Activated T-cell treated with anti-CD3 and anti-CD28 coated beads, Interleukin-2, amount 50 U/mL, for 48 hours (primary cell): ENCODE data around the gene RPL13.
A peak's percentile ranks its signal among the peaks of the same experiment; 100 is the strongest.
"Not testable (repeated sequence)": the region's sequence is repeated elsewhere in the genome, so short reads cannot be mapped to it uniquely, and the experiment has no call there.

Experiments used
- DNase-seq, 2 experiments: peaks; one replicate each; pipeline ENCODE4 v3.0.0-alpha.2; 2020

Gene RPL13

DNA sequence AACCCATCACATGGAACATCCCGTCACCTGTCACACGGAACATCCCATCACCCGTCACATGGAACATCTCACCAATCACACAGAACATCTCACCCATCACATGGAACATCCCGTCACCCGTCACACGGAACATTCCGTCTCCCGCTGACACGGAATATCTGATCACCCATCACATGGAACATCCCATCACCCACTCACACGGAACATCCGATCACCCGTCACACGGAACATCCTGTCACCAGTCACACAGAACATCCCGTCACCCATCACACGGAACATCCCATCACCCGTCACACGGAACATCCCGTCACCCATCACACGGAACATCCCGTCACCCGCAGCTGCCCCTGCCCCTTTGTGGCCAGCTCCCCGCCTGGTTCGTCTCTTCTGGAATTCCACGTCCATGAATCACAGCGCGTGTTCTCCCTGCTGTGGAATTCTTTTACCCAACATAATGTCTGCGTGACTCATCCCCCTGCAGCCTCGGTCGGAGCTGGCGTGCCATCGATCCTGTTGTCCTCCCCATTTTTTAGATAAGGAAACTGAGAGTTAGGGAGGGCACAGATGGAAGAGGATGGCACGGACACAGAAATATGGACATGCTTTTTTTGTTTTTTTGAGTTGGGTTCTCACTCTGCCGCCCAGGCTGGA, 20.7 kb downstream of the RPL13 start:
- DNase-seq, result no peak

DNA sequence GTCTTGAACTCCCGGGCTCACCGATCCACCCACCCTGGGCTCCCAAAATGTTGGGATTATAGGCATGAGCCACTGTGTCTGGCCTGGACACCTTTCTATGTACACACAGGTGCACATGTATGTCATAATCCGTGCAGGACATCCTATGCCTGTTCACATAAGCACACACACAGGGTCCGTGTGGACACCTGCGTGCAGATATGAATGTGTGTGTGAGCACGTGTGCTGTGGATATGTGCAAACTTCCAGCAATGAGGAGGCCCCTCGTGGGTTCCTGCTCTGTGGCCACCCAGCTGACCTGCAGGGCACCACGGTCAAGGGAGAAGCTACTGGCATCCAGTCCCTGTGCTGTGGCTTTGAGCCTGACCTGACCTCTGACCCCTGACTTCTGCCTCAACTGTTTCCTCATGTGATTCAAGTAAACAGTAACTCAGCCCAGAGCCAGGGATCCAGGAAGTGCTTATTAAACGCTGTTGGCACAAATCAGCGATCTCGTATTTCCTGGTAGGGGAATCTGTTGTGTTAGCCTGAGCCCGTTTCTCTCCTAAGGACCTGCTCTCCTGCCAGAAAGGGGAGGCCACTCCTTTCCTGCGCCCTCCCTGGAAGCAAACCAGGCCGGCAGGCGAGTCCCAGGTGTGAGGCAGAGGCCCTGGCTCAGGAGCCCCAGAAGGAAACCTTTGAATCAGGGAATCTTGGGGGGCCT, 21.5 kb downstream of the RPL13 start:
- DNase-seq, result no peak

DNA sequence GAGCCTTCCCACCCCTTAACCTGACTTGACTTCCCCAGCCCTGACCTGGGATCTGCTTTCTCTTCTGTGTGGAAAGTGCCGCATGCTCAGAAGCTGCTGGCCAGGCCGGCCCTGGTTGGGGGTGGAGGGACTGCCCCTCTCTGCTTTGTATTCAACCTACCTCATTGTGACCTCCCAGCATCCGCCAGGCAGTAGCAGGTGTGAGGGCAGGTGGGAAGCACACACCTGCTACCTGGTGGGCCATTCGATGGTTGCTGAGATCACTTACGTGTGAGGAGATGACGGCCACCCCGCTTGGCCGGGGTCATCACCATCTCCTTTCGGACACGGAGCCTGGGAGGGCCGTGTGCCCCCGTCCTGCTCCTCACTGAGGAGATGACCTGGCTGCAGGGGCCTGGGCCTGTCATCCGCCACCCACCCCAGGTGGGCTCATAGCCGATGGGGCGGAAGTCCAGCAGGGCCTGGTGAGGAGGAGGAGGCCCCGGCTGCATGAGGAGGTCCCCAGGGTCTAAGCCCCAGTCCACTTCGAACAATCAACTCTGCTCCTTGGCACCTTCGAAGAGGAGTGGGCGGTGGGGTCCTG, 22.2 kb downstream of the RPL13 start:
- no peak for DNase-seq

DNA sequence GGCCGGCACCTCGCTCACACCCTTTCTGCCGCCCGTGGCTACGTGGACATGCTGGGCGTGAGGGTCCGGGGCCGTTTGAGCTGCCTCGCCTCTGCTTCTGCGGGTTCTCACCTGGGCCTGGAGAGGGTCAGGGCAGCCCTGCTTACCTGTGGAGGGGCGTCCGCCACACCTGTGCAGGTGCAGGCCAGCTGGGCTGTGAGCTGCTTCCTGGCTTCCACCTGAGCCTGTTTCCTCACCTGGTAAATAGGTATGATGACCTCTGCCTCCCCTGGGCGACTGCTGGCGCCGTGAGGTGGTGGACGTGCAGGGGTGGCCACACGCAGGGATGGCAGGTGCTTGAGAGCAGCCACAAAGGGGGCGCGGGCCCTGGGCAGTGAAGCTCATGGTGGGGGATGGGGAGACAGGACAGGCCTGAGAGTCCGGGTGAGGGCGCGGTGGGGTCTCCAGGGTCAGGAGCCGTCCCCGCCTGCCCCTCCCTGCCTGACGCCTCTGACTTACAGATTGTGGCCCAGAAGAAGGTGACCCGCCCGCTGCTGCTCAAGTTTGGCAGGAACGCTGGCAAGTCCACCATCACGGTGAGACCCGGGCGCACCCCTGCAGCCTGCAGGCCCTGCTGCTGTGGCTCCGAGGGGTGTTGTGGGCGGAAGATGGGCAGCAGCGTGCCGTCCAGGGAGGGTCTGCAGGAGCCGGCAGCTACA, 22.9 kb downstream of the RPL13 start:
- DNase-seq, result no peak

DNA sequence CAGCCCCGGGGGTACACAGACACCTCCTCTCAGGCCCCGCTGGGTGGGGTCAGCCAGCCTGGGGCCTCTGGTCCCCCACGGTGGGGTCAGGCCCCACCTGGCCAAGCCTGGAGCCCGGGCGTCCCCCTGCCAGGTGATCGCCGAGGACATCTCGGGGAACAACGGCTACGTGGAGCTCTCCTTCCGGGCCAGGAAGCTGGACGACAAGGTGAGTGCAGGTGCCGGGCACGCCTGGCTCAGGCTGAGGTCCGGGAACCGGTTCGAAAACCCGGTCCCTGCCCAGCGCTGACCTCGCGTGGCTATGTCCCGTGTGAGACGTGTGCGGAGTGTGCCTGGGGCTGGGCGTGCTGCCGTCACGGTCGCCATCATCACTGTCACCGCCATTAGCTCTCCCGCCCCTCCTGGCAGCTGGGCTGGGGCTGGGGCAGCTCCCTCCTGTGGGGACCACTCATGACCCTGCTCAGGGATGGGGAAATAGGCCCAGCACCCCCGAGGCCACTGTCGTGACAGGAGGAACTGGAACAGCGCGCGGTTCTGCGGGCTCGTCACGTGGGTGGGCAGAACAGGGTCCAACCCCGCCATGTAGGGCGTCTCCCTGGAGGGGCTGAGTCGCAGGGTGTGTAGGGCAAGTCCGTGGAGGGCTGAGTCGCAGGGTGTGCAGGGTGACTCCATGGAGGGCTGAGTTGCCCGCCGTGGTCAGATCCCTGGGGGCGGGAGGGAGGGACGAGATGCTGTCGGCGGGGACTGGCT, 23.6 kb downstream of the RPL13 start:
- no peak for DNase-seq

DNA sequence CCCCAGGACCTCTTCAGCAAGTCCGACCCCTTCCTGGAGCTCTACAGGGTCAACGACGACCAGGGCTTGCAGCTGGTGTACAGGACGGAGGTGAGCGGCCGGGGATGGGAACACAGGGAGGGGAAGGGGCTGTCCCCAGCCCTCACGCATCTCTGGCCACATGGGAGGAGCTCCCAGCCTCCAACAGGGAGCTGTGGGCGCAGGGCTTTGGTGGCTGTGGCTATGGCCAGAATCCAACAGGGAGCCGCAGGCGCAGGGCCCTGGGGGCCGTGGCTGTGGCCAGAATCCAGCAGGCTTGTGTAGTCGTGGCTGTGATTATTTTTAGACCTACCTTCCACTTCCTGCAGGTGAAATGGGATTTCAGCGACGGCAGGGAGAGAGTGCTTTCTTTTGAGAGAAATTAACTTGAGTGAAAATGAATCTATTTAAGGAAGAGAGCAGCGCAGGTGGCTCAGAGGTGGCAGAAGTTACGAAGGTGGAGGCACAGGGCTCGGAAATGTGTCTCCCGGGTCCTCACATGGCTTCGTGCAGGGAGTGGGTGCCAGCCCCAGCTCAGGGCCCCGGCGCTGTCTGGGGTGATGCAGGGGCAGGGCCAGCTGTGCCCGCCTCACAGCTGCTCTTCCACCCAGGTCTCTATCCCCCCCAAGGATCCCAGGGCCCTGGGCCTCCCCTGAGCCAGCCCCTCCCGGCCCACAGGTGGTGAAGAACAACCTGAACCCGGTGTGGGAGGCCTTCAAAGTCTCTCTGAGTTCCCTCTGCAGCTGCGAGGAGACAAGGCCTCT, 24.5 kb downstream of the RPL13 start:
- no peak for DNase-seq

DNA sequence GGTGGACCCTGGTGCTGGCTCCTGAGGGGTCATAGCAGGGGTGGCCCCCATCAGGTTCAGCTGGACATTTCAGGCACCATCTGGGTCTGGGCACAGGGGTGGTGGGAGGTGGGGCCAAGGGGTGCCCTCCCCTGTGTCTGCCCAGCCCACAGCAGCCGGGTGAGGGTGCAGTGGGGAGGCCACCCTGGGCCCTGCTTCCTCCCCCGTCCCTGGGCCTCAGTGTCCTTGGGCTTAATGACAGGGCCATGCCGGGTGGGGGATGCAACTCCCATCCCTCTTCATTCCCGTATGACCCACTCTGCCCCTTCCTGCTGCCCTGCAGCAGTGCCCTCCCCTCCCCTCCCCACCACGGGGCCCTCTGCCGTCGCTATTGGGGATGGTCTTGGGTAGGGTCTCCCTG, 25.7 kb downstream of the RPL13 start:
- no peak for DNase-seq

DNA sequence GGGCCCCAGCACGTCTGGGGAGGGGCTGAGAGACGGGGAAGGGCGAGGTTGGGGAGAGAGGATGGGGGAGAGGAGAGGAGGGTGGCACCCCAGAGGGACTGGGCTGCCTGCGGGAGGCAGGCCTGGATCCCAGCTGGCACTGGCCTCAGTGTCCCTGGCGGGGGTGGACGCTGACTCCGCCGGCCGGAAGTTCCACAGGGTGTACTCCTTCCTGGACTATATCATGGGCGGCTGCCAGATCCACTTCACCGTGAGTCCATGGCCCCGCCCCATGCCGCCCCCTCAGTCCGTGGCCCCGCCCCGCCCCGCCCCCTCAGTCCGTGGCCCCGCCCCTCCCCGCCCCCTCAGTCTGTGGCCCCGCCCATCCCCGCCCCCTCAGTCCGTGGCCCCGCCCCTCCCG, 26.4 kb downstream of the RPL13 start:
- no peak for DNase-seq

DNA sequence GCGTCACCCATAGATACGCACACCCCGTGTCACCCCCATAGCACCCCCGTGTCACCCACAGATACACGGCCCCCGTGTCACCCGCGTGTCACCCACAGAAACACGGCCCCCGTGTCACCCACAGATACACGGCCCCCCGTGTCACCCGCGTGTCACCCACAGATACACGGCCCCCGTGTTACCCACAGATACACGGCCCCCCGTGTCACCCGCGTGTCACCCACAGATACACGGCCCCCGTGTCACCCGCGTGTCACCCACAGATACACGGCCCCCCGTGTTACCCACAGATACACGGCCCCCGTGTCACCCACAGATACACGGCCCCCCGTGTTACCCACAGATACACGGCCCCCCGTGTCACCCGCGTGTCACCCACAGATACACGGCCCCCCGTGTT, 27.2 kb downstream of the RPL13 start:
- DNase-seq, result not testable (repeated sequence)

DNA sequence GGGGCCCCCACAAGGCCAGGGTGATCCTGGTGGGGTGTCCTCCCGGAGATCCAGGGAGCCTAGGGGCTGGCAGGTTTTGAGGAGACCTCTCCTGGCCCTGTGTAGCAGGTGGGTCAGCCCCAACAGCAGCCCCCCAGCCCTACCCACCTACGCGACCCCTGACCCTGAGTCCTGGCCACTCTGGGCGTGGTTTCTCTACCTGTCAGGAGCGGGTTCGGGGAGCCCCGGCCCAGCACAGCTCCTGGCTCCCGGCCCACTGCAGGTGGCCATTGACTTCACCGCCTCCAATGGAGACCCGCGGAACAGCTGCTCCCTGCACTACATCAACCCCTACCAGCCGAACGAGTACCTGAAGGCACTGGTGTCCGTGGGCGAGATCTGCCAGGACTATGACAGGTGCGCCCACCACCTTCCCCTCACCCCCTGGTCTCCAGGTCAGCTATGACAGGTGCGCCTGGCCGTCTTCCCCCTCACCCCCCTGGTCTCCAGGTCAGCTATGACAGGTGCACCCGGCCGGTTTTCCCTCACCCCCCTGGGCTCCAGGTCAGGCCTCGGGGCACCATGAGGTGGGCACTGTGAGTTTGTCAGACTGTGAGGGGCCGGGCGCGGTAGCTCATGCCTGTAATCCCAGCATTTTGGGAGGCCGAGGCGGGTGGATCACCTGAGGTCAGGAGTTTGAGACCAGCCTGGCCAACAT, 28.1 kb downstream of the RPL13 start:
- no peak for DNase-seq

DNA sequence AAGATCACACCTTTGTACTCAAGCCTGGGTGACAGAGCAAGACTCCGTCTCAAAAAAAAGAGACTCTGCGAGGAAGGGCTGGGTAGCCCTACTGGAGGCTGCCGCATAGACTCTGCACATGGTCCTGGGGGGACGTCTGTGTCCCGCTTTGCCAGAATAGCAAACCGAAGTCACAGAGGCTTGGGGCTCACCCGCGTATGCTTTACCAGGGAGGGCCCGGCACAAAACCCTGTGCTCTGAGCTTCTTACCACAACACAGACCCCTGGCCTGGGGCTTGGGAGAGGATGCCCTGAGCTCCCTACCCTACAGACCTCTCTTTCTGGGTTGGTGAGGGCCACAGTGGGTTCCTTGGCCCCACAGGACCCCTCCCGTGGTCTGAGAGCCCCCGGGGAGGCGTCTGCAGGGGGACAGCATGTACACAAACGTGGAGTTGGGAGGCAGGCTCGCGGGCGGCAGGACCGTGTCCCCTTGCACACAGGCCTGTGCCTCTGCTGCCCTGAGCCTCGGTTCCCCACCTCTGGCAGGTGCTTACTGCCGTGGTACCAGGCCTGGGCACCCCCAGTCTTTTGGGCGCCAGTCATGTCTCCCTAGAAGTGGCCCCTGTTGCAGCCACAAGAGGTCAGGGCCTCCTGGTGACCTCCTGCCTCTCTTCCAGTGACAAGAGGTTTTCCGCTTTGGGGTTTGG, 28.9 kb downstream of the RPL13 start:
- no peak for DNase-seq

DNA sequence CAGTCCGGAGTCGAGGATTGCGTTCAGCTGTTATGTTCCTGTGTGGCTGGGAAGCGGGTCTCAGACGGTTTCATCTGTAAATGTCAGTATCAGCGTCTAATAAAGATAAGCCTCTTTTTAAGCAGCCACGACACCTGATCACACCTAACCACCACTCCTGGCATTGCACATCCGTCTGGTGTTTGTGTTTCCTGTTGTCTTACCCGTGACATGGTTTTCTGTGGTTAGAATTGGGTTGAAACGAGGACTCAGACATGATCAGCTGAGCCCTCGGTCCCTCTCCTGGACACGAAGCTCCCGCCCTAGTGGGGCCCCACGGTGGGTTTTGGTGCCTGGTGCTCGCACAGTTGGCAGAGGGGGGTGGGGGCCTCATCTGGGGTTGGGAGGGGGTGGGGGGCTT, 33.4 kb downstream of the RPL13 start:
- no peak for DNase-seq

DNA sequence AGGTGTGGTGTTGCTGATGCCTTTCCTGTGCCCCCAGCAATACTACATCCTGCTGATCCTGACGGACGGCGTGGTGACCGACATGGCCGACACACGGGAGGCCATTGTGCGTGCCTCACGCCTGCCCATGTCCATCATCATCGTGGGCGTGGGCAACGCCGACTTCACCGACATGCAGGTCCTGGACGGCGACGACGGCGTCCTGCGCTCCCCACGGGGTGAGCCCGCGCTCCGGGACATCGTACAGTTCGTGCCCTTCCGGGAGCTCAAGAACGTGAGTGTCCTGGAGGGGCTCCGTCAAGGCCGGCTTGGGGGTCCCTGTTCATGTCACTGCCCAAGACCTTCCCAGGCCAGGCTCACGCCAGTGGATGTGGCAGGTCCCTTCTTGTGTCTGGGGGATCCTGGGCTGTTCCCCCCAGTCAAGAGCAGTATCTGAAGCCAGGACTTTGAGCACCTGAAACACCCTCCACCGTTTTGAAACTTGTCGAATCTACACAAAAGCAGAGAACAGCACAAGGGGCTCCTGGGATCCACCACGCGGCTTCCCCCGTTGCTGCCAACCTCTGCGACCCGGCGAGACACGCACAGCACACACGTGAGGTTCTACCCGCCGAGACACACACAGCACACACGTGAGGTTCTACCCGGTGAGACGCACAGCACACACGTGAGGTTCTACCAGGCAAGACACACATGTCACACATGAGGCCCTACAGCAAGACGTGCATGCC, 35.0 kb downstream of the RPL13 start:
- DNase-seq, result no peak

DNA sequence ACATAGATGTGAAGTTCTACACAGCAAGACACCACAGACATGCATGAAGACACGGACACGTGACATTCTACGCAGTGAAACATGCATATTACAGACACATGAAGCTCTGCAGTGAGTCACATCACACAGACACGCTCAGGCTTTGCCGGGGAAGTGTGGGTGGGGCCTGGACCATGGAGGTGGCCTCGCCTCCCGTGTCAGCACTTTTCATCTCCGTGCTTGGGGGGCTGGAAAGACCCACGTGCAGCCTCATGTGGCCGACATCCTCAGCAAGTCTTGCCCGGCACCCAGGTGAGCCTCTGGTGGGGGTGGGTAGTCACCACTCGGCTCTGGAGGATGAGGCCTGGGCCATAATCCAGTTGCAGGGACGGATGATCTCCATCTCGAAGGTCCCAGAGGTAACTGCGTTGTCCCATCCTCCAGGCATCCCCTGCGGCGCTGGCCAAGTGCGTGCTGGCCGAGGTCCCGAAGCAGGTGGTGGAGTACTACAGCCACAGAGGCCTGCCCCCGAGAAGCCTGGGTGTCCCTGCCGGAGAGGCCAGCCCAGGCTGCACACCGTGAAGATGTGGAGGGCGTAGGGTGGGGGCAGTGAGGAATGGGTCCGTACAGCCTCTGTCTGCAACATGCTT, 35.7 kb downstream of the RPL13 start:
- no peak for DNase-seq

DNA sequence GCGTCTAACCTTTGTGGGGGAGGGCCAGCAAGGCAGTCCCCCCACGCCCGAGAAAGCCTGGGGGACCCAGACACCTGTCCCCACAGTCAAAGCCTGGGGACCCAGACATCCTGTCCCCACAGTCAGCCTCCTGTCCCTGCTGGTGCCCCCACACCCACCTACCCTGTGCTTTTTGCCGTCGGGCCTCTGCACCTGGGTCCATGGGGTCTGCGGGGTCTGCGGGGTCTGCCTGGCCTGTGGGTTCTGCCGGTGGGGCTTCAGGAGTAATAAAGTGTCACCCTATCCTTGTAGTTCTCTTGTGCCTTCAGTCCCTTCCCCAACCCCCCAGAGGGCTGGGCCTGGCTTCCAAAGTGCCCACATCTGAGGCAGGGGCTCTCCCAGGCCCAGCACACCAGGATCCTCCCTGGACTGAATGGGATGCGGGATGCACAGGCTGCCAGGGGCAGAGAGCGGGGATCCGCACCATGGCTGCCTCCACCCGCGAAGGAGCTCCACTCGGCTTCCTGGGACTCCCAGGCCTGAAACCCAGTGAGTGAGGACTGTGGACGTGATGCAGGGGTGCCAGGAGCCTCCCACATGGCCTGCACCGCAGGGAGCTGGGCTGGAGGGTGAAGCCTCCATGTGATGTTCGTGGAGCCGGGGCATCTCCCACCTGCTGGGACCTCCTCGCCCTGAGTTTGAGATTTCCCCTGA, 36.6 kb downstream of the RPL13 start:
- DNase-seq, result no peak

DNA sequence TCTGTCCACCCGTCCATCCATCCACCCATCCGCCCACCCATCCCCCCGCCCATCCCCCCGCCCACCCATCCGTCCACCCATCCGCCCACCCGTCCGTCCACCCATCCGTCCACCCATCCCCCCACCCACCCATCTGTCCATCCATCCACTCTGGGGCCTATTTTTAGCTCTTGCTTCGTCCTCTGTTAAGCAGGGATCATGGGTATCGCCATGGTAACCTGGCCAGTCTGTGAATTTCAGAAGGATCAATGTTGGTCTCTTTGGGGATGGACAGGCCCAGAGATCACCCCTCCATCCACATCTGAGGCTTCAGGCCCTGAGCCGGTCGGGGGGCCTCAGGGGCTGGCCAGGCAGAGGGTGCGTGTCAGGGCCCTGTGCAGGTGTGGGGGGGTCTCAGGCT, 37.7 kb downstream of the RPL13 start:
- no peak for DNase-seq

DNA sequence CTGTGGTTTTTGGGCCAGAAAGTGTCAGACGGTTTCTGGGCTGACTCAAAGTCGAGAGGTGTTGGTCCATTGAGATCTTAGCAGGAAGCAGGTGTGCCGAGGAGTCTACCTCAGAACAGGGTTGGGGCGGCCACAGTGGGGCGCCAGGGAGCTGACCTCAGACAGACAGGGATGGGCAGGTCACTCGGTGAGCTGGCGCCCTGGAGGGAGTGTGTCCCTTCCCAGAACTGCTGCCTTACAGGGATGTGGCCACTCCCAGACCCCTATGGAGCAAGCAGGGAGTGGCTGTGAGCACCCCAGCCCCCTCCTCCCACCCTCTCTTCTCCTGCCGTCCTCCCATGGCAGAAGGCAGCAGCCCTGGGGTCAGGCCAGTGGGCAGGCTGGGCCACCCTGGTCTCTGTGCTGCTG, 39.0 kb downstream of the RPL13 start:
- peak; percentile 51 to 66 for DNase-seq

DNA sequence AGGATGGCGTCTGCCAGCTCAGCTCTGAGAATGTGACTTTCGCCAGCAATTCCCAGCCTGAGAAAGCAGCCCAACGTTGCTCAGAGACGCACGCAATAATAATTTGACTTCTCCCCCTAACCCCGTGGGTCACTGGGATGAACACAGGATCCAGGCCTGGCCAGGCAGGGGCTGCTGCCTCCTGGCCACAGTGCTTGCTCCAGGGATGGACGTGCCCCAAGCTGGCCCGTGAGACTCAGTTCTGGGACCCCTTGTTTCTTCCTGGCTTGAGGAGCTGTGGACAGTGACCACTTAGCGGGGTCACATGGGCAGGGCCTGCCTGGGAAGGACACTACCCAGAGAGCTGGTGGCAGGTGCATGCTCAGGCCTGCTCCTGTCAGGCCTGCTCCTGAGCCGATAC, 39.4 kb downstream of the RPL13 start:
- DNase-seq, result no peak

DNA sequence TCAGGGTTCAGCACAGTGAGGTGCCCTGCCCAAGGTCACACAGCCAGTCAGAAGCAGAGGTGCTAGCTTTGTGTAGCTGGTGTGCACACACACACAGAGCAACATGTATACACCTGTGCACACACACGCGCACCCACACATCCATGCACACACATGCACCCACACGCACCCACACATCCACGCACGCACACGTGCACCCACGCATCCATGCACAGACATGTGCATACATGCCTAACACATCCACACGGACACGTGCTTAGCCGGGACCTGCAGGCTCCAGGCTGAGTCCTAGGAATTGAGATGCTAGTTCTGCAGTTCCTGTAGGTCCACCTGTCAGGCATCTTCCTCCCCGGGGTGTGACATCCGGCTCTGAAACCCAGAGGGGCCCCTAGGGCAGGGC, 39.9 kb downstream of the RPL13 start:
- DNase-seq, result no peak
